Endothelial cell of umbilical vein (primary cell): ENCODE data around the gene SLC25A24.

ENCODE experiments used
- CTCF ChIP-seq, 2 donors: IDR thresholded peaks; 1 replicate in 1 of 2; 2 replicates in 1 of 2; pipeline ENCODE4 v1.5.1; 2011; ENCODE audit warnings: low read length in 2 of 2, mild to moderate bottlenecking in 2 of 2, moderate library complexity in 2 of 2, control low read depth in 1 of 2, inconsistent platforms in 1 of 2, low read depth in 1 of 2; ENCODE audit not compliant: insufficient read depth in 1 of 2; ENCODE audit errors: extremely low read depth in 1 of 2
- FOS ChIP-seq: IDR thresholded peaks from 2 replicates; pipeline ENCODE4 v1.6.1; 2011; ENCODE audit warnings: mild to moderate bottlenecking, low read length, moderate library complexity, borderline replicate concordance; ENCODE audit not compliant: insufficient read depth
- JUN ChIP-seq: IDR thresholded peaks from 2 replicates; pipeline ENCODE4 v1.6.1; 2011; ENCODE audit warnings: borderline replicate concordance, low read depth; ENCODE audit not compliant: insufficient read length, insufficient read depth
- MAX ChIP-seq: IDR thresholded peaks from 2 replicates; pipeline ENCODE4 v1.6.1; 2011; ENCODE audit not compliant: insufficient read depth, insufficient read length
- POLR2A ChIP-seq: IDR thresholded peaks from 2 replicates; pipeline ENCODE4 v1.6.1; 2012; ENCODE audit warnings: low read depth, mild to moderate bottlenecking, control low read depth, low read length
- POLR2AphosphoS5 ChIP-seq: IDR thresholded peaks from 2 replicates; pipeline ENCODE4 v1.6.1; 2012; ENCODE audit warnings: low read depth, mild to moderate bottlenecking, control low read depth, low read length, moderate library complexity; ENCODE audit not compliant: insufficient read depth

GRCh38 chr1:108152782-108153222 lies 47.3 kb downstream of the SLC25A24 start:
- TF ChIP-seq POLR2AphosphoS5 (no peak), CTCF (IDR thresholded peaks at IDR 0.05; ENCODE audit: extremely low read depth in 1 of 2, insufficient read depth in 1 of 2, low read depth in 1 of 2, low read length in 2 of 2) (no peak), MAX (no peak), FOS (no peak), POLR2A (no peak), JUN (no peak)
